Suprapubic skin (tissue), 4 donors: ENCODE results near the gene AUTS2. TPM values are rescaled to one million over a fixed set of nuclear protein-coding genes. Genes with fewer than 3 reads are reported as not detected.

Experiments used
- DNase-seq, 2 donors: peaks; one replicate each; pipeline ENCODE4 v3.0.0-alpha.2; 2019; ENCODE audit warnings: low spot score in 2 of 2
- H3K27ac ChIP-seq: fragments of 200-600 bp; sonication (generic); one replicate; pipeline ENCODE4 v1.5.1; 2019
- H3K27me3 ChIP-seq: fragments of 200-600 bp; sonication (generic); one replicate; pipeline ENCODE4 v1.5.1; 2019
- H3K36me3 ChIP-seq: fragments of 200-600 bp; sonication (generic); one replicate; pipeline ENCODE4 v1.5.1; 2019
- H3K4me1 ChIP-seq: fragments of 200-600 bp; sonication (generic); one replicate; pipeline ENCODE4 v1.5.1; 2019
- H3K4me3 ChIP-seq: fragments of 200-600 bp; sonication (generic); one replicate; pipeline ENCODE4 v1.5.1; 2019; ENCODE audit warnings: mild to moderate bottlenecking
- H3K9me3 ChIP-seq: fragments of 200-600 bp; sonication (generic); one replicate; pipeline ENCODE4 v1.5.1; 2019
- EP300 ChIP-seq: sonication (generic); formaldehyde crosslinking; IDR thresholded peaks from one replicate; pipeline ENCODE4 v1.6.1; 2017; ENCODE audit warnings: antibody characterized with exemption
- POLR2A ChIP-seq, 2 donors: fragments of 450-650 bp; IDR thresholded peaks; one replicate each; pipeline ENCODE4 v1.6.1; 2017; ENCODE audit warnings: antibody characterized with exemption in 2 of 2, mild to moderate bottlenecking in 2 of 2, moderate library complexity in 2 of 2
- POLR2AphosphoS5 ChIP-seq, 3 donors: sonication (generic); formaldehyde crosslinking; IDR thresholded peaks; one replicate each; pipeline ENCODE4 v1.6.1; 2017; ENCODE audit warnings: antibody characterized with exemption in 3 of 3
- WGBS: methylation state at CpG from one replicate; pipeline ENCODE4 v1.1.5; 2018; 5-methylcytosine and 5-hydroxymethylcytosine counted together
- total RNA-seq, 4 donors: library from RNA; depleted of rRNA; stranded (reverse); fragments of >200 nt; gene quantifications; one replicate each; pipeline ENCODE4 v1.1.0, GENCODE V29; 2016
- TF ChIP-seq, protein P1 (sequence below), 2 donors: fragments of 200-600 bp in 1 of 2; fragments of 450-650 bp in 1 of 2; sonication (generic) in 1 of 2; IDR thresholded peaks; one replicate each; pipeline ENCODE4 v1.5.1; 2016 to 2019; ENCODE audit warnings: antibody characterized with exemption in 2 of 2, mild to moderate bottlenecking in 1 of 2, moderate library complexity in 1 of 2

The AUTS2 gene
- total RNA-seq, 4 donors from 2014 or later, result 31.0 to 102 (median 56.4) TPM

DNA sequence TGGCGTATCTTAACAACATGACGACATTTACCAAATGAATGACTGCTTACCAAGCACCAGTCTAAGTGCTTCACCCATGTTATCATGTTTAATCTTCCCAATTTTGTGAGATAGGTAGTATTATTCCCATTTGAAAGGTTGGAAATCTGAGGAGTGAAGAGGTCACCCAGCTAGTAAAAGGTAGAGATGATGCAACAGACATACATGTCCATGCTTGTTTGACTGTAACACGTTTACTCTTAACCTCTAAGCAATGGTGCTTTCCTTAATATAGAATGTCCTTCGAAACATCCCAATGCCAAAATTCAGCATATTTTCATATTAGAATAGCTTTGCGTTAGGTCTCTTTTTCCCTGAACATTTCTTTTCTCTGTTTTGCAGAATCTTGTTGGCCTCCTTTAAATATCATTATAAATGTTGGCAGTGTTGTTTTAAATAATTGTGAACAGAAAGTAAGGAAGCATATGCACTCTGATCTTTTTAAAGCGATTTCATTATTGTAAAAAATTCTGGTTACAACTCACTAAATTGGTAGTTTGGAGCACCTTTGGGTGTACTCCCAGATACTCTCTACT lies 722.8 kb downstream of the AUTS2 start:
- no peak for TF ChIP-seq POLR2AphosphoS5 (IDR thresholded peaks at IDR 0.05)
- no peaks in the 10 kb centered on the region for H3K9me3 ChIP-seq
- WGBS, result 86% methylated on average over 6 of the region's 6 CpGs
- no peaks in the 10 kb centered on the region for H3K27me3 ChIP-seq
- H3K4me3 ChIP-seq, result no peak overlapping the region
- no peak overlapping the region for H3K27ac ChIP-seq
- H3K4me1 ChIP-seq, result peaks cover 14% of the 10 kb centered on the region
- no peak for DNase-seq
- no peaks in the 10 kb centered on the region for H3K36me3 ChIP-seq

DNA sequence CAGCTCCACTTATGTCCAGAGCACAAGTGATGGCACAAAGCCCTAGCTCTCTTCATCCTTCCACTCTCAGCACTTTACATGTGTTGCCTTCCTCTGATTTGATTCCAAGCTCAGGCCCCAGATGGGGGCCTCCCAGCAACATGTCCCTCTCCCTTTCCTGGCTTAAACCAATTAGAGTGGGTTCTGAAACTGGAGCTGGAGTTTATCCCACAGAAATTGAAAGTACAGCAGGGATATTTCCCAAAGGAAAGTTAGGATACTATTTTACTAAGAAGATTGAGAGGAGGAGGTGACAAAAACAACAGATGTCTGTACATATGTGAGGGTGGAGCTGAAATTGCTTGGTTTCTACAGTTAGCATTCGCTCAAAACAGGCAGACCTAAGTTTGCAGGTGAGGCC lies 724.6 kb downstream of the AUTS2 start:
- 79% methylated on average over 1 of the region's 1 CpG for WGBS
- Histone ChIP-seq H3K4me3 (no peak overlapping the region), H3K36me3 (no peaks in the 10 kb centered on the region), H3K27me3 (no peaks in the 10 kb centered on the region), H3K27ac (no peak overlapping the region), H3K4me1 (peaks cover 2% of the 10 kb centered on the region), H3K9me3 (no peaks in the 10 kb centered on the region)
- no peak for TF ChIP-seq POLR2A (IDR thresholded peaks at IDR 0.05)
- no peak for TF ChIP-seq EP300
- TF ChIP-seq POLR2AphosphoS5 (IDR thresholded peaks at IDR 0.05), result no peak
- TF ChIP-seq, protein P1, sequence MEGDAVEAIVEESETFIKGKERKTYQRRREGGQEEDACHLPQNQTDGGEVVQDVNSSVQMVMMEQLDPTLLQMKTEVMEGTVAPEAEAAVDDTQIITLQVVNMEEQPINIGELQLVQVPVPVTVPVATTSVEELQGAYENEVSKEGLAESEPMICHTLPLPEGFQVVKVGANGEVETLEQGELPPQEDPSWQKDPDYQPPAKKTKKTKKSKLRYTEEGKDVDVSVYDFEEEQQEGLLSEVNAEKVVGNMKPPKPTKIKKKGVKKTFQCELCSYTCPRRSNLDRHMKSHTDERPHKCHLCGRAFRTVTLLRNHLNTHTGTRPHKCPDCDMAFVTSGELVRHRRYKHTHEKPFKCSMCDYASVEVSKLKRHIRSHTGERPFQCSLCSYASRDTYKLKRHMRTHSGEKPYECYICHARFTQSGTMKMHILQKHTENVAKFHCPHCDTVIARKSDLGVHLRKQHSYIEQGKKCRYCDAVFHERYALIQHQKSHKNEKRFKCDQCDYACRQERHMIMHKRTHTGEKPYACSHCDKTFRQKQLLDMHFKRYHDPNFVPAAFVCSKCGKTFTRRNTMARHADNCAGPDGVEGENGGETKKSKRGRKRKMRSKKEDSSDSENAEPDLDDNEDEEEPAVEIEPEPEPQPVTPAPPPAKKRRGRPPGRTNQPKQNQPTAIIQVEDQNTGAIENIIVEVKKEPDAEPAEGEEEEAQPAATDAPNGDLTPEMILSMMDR (IDR thresholded peaks at IDR 0.05), result no peak
- no peak for DNase-seq

DNA sequence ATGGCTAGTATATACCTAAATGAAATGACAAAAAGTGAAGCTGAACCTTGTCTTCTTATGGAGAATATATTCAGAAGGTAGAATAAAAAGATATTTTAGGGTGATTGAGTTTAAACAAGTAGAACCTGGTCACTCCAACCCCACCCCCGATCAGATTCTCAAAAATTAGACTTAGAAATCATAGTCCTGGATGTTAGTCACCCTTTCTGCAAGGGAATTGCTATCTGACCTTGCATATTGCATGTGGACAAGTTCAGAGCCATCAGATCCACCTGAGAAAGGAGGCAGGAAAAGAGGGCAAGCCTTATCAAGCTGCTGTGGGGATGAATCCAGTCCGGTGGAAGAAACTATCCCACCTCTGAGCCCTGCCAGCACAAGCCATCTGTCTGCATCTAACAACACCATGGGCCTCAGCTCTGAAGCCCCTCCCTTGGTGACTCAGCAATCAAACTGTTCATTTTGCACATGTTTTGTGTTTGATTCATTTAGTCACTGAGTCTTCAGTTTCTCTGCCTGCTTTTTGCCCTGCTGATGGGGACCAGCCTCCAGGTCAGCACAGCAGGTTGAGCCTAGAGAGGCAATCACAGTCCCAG lies 727.3 kb downstream of the AUTS2 start:
- Histone ChIP-seq H3K9me3 (no peaks in the 10 kb centered on the region), H3K36me3 (no peaks in the 10 kb centered on the region), H3K27ac (no peak overlapping the region), H3K4me1 (no peaks in the 10 kb centered on the region), H3K27me3 (no peaks in the 10 kb centered on the region), H3K4me3 (no peak overlapping the region)
- DNase-seq, result no peak
- WGBS, result 48% methylated on average over 2 of the region's 2 CpGs
- TF ChIP-seq, protein P1 (IDR thresholded peaks at IDR 0.05), result no peak
- TF ChIP-seq POLR2AphosphoS5 (IDR thresholded peaks at IDR 0.05), result no peak

DNA sequence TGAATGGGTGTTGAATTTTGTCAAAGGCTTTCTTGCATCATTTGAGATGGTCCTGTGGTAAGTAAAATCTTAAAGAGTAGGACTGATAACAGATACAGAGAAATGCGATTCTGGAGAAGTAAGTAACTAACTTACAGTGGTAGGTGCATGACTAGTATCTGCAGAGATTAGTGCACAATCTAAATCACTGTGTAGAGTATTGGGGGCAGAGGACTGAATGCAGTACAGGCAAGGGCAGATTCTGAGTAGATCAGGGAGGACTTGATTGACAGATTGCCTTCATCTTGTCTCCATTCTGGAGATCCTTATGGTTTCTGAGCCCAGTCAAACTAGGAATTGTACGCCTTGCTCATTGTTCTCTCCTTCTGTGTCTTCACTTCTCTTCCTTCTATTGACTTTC lies 736.0 kb downstream of the AUTS2 start:
- H3K4me3 ChIP-seq, result no peak overlapping the region
- no peaks in the 10 kb centered on the region for H3K4me1 ChIP-seq
- no peaks in the 10 kb centered on the region for H3K9me3 ChIP-seq
- H3K27me3 ChIP-seq, result no peaks in the 10 kb centered on the region
- H3K27ac ChIP-seq, result no peak overlapping the region
- no peak for DNase-seq
- no peak for TF ChIP-seq POLR2AphosphoS5 (IDR thresholded peaks at IDR 0.05)
- TF ChIP-seq, protein P1 (IDR thresholded peaks at IDR 0.05), result no peak
- no peak for TF ChIP-seq EP300
- H3K36me3 ChIP-seq, result no peaks in the 10 kb centered on the region
- WGBS, result 94% methylated on average over 2 of the region's 2 CpGs

DNA sequence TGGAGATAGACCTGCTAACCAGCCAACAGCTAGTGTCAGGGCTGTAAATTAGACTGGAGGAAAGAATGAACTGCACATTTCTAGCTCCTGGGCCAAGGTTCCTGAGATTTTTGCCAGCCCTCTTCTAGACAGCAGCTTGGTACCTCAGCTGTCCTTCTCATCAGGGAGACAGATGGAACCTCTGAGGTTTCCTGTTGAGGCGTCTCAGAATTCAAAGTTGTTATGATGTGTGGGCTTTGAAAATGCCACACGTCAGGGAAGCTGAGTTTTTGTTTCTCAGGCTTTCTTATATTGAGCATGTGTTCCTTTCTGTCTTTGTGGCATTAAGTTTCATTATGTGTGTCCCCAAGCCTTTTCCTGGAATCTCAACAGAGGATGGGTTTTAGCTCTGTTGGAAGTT lies 736.6 kb downstream of the AUTS2 start:
- no peaks in the 10 kb centered on the region for H3K36me3 ChIP-seq
- H3K9me3 ChIP-seq, result no peaks in the 10 kb centered on the region
- no peaks in the 10 kb centered on the region for H3K27me3 ChIP-seq
- no peaks in the 10 kb centered on the region for H3K4me1 ChIP-seq
- H3K4me3 ChIP-seq, result no peak overlapping the region
- TF ChIP-seq POLR2A (IDR thresholded peaks at IDR 0.05) (no peak), POLR2AphosphoS5 (IDR thresholded peaks at IDR 0.05) (no peak), EP300 (no peak)
- TF ChIP-seq, protein P1 (IDR thresholded peaks at IDR 0.05), result no peak
- DNase-seq, result no peak
- 75% methylated on average over 2 of the region's 2 CpGs for WGBS
- no peak overlapping the region for H3K27ac ChIP-seq

DNA sequence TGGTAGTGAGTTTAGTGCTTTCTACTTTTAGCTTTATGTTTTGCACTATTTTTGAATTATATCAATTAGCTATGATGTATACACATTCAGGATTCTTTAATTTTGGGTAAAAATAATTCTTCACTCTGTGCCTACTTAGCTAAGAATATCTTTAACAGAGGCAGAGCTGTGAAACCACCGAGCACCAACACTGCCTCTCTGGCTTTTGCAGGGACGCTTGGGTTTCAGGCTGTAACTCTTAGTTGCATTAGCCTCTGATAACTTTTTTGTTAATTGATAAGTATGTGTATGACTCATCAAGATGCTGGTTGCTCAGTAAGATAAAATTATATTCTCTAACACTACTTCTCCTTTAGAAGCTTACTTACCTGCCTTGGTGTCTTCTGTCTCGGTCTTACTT lies 738.3 kb downstream of the AUTS2 start:
- H3K4me1 ChIP-seq, result no peaks in the 10 kb centered on the region

More for the DNA sequence above, 738.3 kb downstream of the AUTS2 start:
- Histone ChIP-seq H3K36me3 (no peaks in the 10 kb centered on the region), H3K4me3 (no peak overlapping the region), H3K27ac (no peak overlapping the region), H3K27me3 (no peaks in the 10 kb centered on the region), H3K9me3 (no peaks in the 10 kb centered on the region)
- TF ChIP-seq EP300 (no peak), POLR2AphosphoS5 (IDR thresholded peaks at IDR 0.05) (no peak), POLR2A (IDR thresholded peaks at IDR 0.05) (no peak)
- TF ChIP-seq, protein P1 (IDR thresholded peaks at IDR 0.05), result no peak
- DNase-seq, result no peak
- WGBS, result 97% methylated on average over 3 of the region's 3 CpGs
